Suprapubic skin (tissue), 4 donors: ENCODE measurements around the gene KNOP1.

Source experiments
- POLR2A ChIP-seq, 2 donors: fragments of 450-650 bp; IDR thresholded peaks; one replicate each; pipeline ENCODE4 v1.6.1; 2017; ENCODE audit warnings: antibody characterized with exemption in 2 of 2, mild to moderate bottlenecking in 2 of 2, moderate library complexity in 2 of 2
- POLR2AphosphoS5 ChIP-seq, 3 donors: sonication (generic); formaldehyde crosslinking; IDR thresholded peaks; one replicate each; pipeline ENCODE4 v1.6.1; 2017; ENCODE audit warnings: antibody characterized with exemption in 3 of 3
- TF ChIP-seq, protein P1 (sequence below), 2 donors: fragments of 200-600 bp in 1 of 2; fragments of 450-650 bp in 1 of 2; sonication (generic) in 1 of 2; IDR thresholded peaks; one replicate each; pipeline ENCODE4 v1.5.1; 2016 to 2019; ENCODE audit warnings: antibody characterized with exemption in 2 of 2, mild to moderate bottlenecking in 1 of 2, moderate library complexity in 1 of 2

DNA sequence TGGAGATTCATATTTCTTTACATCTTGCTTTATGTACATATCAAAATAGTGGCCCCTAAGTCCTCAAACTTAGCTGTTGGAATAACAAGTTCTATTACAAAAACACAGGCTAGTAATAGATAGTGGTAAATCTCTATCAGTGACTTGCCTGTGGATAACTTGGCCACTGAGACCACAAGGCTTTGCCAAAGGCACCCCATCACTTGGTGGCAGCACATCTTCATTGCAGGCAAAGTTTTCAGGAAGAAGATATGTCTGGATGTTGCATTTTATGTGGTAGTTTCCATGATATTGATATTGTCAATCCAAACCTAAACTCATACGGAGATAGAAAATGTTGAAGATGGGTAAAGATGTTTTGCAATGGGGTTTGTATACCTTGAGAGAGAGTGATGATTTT, 58.5 kb downstream of the KNOP1 start:
- TF ChIP-seq, protein P1, sequence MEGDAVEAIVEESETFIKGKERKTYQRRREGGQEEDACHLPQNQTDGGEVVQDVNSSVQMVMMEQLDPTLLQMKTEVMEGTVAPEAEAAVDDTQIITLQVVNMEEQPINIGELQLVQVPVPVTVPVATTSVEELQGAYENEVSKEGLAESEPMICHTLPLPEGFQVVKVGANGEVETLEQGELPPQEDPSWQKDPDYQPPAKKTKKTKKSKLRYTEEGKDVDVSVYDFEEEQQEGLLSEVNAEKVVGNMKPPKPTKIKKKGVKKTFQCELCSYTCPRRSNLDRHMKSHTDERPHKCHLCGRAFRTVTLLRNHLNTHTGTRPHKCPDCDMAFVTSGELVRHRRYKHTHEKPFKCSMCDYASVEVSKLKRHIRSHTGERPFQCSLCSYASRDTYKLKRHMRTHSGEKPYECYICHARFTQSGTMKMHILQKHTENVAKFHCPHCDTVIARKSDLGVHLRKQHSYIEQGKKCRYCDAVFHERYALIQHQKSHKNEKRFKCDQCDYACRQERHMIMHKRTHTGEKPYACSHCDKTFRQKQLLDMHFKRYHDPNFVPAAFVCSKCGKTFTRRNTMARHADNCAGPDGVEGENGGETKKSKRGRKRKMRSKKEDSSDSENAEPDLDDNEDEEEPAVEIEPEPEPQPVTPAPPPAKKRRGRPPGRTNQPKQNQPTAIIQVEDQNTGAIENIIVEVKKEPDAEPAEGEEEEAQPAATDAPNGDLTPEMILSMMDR (IDR thresholded peaks at IDR 0.05) = no peak
- TF ChIP-seq POLR2A (IDR thresholded peaks at IDR 0.05) (no peak), POLR2AphosphoS5 (IDR thresholded peaks at IDR 0.05) (no peak)
